Panc1 (cell line): Measurements from ENCODE around the gene ELL2. TPM values are rescaled to one million over a fixed set of nuclear protein-coding genes. Genes with fewer than 3 reads are reported as not detected.
A peak's percentile ranks its signal among the peaks of the same experiment; 100 is the strongest.

ENCODE experiments used
- ATAC-seq: fragments of 200-7000 bp; cut with Tn5 transposase; 2 replicates; pipeline ENCODE4 v1.9.1; 2020; ENCODE audit warnings: mild to moderate bottlenecking, moderate library complexity
- BruUV-seq: library from RNA; stranded (reverse); fragments of 400-500 nt; replicated peaks from 2 replicates; lab custom pipeline; 2021; lab: Mats Ljungman, UMichigan
- CTCF ChIA-PET: fragments of 300-600 bp; sonication (Branson Sonifier 250); formaldehyde crosslinking; loops from one replicate; lab custom pipeline; 2022; ENCODE audit warnings: antibody characterized with exemption; lab: Charles Lee
- POLR2A ChIA-PET: fragments of 300-600 bp; sonication (Branson Sonifier 250); formaldehyde crosslinking; loops from one replicate; lab custom pipeline; 2022; ENCODE audit warnings: antibody characterized with exemption; lab: Charles Lee
- DNase-seq: peaks from one replicate; pipeline ENCODE4 v3.0.0-alpha.2; 2010; ENCODE audit warnings: low read depth, low spot score
- H3K27ac ChIP-seq: 2 replicates; pipeline ENCODE4 v1.5.1; 2011; ENCODE audit warnings: mild to moderate bottlenecking, low read length, inconsistent platforms
- H3K27me3 ChIP-seq: fragments of 200-500 bp; sonication (Bioruptor generic); 2 replicates; pipeline ENCODE4 v1.6.0; 2014; ENCODE audit warnings: low read length, inconsistent platforms; ENCODE audit not compliant: control insufficient read depth, insufficient read depth
- H3K36me3 ChIP-seq: fragments of 200-500 bp; sonication (Bioruptor generic); 2 replicates; pipeline ENCODE4 v1.5.1; 2014; ENCODE audit warnings: inconsistent platforms, mild to moderate bottlenecking, low read length, moderate library complexity; ENCODE audit not compliant: control insufficient read depth, insufficient read depth
- H3K4me1 ChIP-seq: 2 replicates; pipeline ENCODE4 v1.5.1; 2011; ENCODE audit warnings: inconsistent platforms, mild to moderate bottlenecking, low read length, moderate library complexity; ENCODE audit not compliant: control insufficient read depth, insufficient read depth
- H3K4me3 ChIP-seq, 2 experiments: 2 replicates each; pipeline ENCODE4 v1.5.1; 2011 to 2012; ENCODE audit warnings: low read depth in 2 of 2, low read length in 2 of 2, mild to moderate bottlenecking in 2 of 2, inconsistent platforms in 1 of 2, moderate library complexity in 1 of 2
- H3K9me3 ChIP-seq: fragments of 200-500 bp; sonication (Bioruptor generic); 2 replicates; pipeline ENCODE4 v1.5.1; 2014; ENCODE audit warnings: low read depth, mild to moderate bottlenecking, inconsistent platforms, low read length, moderate library complexity; ENCODE audit not compliant: control insufficient read depth, insufficient read depth
- POLR2AphosphoS5 ChIP-seq: IDR thresholded peaks from 2 replicates; pipeline ENCODE4 v1.6.1; 2012; ENCODE audit warnings: mild to moderate bottlenecking, low read depth, low read length, moderate library complexity
- REST ChIP-seq, 2 experiments: IDR thresholded peaks; 2 replicates each; pipeline ENCODE4 v1.6.1; 2011 to 2012; ENCODE audit warnings: low read depth in 2 of 2, control low read depth in 1 of 2, low read length in 1 of 2, mild to moderate bottlenecking in 1 of 2, moderate library complexity in 1 of 2; ENCODE audit not compliant: insufficient read depth in 1 of 2
- SIN3A ChIP-seq: IDR thresholded peaks from 2 replicates; pipeline ENCODE4 v1.6.1; 2012; ENCODE audit warnings: low read depth, mild to moderate bottlenecking, low read length, moderate library complexity, borderline replicate concordance; ENCODE audit not compliant: insufficient read depth
- TCF7L2 ChIP-seq: IDR thresholded peaks from 2 replicates; pipeline ENCODE4 v1.6.1; 2011; ENCODE audit warnings: mild to moderate bottlenecking, low read depth, low read length, inconsistent platforms
- in situ Hi-C: cut with HindIII; loops from 2 replicates; pipeline ENCODE4 v1.10.0; 2016; ENCODE audit warnings: low sequenced_read_pairs, low pct_unique_long_range_greater_than_20kb
- intact Hi-C: fragments of 100-400 bp; cut with micrococcal nuclease; formaldehyde crosslinking; loops from one replicate; pipeline ENCODE4 v1.10.0; 2022; ENCODE audit not compliant: unreplicated experiment
- total RNA-seq: library from RNA; stranded (reverse); gene quantifications from one replicate; pipeline ENCODE4 v1.2.1, GENCODE V29; 2021; ENCODE audit not compliant: unreplicated experiment
- TF ChIP-seq, protein P1 (sequence below): fragments of 450-650 bp; IDR thresholded peaks from 2 replicates; pipeline ENCODE4 v1.5.1; 2017; ENCODE audit warnings: mild to moderate bottlenecking

The ELL2 gene
- total RNA-seq, 1 experiment from 2014 or later, result 68.5 TPM

- CTCF ChIA-PET, result no interaction called here
- Histone ChIP-seq H3K4me3 (peak overlapping the region; percentile 98), H3K27ac (peak overlapping the region; percentile 94), H3K36me3 (no peaks in the 10 kb centered on the region), H3K4me1 (peaks cover 37% of the 10 kb centered on the region), H3K9me3 (no peaks in the 10 kb centered on the region), H3K27me3 (no peaks in the 10 kb centered on the region)
- no TSS peak for BruUV-seq
- in situ Hi-C loops (no loop called here), intact Hi-C loops (loop anchor here (5.0 kb wide), 1 partner anchor 378 kb away; no protein-coding TSS in a partner anchor)
- ATAC-seq (no peak), DNase-seq (no peak)
- POLR2A ChIA-PET, result interaction anchor here (0.7 kb wide), 1 partner anchor 19 kb away, joined by 3 read pairs; no protein-coding TSS in a partner anchor
- TF ChIP-seq, protein P1, sequence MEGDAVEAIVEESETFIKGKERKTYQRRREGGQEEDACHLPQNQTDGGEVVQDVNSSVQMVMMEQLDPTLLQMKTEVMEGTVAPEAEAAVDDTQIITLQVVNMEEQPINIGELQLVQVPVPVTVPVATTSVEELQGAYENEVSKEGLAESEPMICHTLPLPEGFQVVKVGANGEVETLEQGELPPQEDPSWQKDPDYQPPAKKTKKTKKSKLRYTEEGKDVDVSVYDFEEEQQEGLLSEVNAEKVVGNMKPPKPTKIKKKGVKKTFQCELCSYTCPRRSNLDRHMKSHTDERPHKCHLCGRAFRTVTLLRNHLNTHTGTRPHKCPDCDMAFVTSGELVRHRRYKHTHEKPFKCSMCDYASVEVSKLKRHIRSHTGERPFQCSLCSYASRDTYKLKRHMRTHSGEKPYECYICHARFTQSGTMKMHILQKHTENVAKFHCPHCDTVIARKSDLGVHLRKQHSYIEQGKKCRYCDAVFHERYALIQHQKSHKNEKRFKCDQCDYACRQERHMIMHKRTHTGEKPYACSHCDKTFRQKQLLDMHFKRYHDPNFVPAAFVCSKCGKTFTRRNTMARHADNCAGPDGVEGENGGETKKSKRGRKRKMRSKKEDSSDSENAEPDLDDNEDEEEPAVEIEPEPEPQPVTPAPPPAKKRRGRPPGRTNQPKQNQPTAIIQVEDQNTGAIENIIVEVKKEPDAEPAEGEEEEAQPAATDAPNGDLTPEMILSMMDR, result no peak
- TF ChIP-seq REST (IDR thresholded peaks at IDR 0.05; ENCODE audit: insufficient read depth in 1 of 2, low read depth in 2 of 2, low read length in 1 of 2), result no peak
- no peak for TF ChIP-seq SIN3A
- TF ChIP-seq TCF7L2, result no peak
- TF ChIP-seq POLR2AphosphoS5, result no peak
Measured at GRCh38 chr5:95959051-95959887, 2.4 kb downstream of the ELL2 start.

GRCh38 chr5:95958310-95959014, 3.2 kb downstream of the ELL2 start:
- H3K4me1 ChIP-seq, result peaks cover 37% of the 10 kb centered on the region
- H3K27ac ChIP-seq, result peak overlapping the region; percentile 94
- in situ Hi-C loops, result no loop called here
- intact Hi-C loops, result loop anchor here (5.0 kb wide), 1 partner anchor 379 kb away; no protein-coding TSS in a partner anchor
- ATAC-seq, result no peak
- H3K36me3 ChIP-seq, result no peaks in the 10 kb centered on the region
- ChIA-PET POLR2A (no interaction called here), CTCF (no interaction called here)
- peak; percentile 38 for DNase-seq
- H3K27me3 ChIP-seq, result no peaks in the 10 kb centered on the region
- BruUV-seq, result no TSS peak
- TF ChIP-seq, protein P1, result no peak
- no peak for TF ChIP-seq REST (IDR thresholded peaks at IDR 0.05; ENCODE audit: insufficient read depth in 1 of 2, low read depth in 2 of 2, low read length in 1 of 2)
- no peak for TF ChIP-seq TCF7L2
- TF ChIP-seq SIN3A, result no peak
- no peak for TF ChIP-seq POLR2AphosphoS5
- no peaks in the 10 kb centered on the region for H3K9me3 ChIP-seq
- peak overlapping the region; percentile 98 for H3K4me3 ChIP-seq
